ENCODE results near the gene NDUFV1.
"Not testable (repeated sequence)": the region's sequence is repeated elsewhere in the genome, so short reads cannot be mapped to it uniquely, and the experiment has no call there.

The NDUFV1 gene

GRCh38 chr11:67627812-67628624 lies 21.3 kb downstream of the NDUFV1 start:
- DNase-seq (ENCODE audit: low read depth) = no peak

- no peak for DNase-seq (ENCODE audit: low read depth)
These were observed 22.1 kb downstream of the NDUFV1 start for GRCh38 chr11:67628710-67629385.

GRCh38 chr11:67629386-67630227 lies 22.9 kb downstream of the NDUFV1 start, which contains the start of gene NUDT8:
TSS of gene NUDT8 (minus strand) at chr11:67629937. CDS start at chr11:67629911, 26 bp downstream.
- DNase-seq (ENCODE audit: low read depth) = peak; percentile 57

DNA sequence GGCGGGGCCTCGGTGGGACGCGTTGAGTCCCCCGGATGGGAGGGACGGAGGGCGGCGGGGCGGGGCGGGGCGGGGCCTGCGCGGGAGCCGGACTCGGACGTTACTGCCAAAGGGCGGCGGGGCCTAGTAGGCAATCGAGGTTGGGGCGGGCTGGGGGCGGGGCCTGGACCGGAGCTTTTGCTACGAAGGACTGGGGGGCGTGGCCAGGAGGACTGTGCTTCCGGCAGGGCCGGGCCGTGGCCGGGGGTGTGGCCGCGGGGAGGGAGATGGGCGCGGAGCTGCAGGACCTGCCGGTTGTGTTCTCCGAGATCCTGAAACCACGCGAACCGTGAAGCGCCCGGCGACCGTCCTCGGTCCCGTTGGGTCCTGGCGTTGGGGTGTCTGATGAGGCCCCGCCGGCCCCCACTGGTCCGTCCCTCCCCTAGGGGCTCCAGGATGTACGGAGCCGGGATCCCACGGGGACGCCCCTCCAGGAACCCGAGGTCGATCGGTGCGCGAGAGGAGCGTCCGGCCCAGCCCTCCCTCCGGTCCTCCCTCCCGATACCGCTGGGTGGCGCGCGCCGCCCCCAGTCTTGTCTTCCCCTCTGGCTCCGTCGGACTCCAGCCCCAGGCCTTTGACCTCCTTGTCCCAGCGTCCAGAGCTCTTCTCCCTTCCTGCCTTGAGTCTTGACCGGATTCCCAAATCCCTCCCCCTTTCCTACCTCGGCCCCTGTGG lies 23.6 kb downstream of the NDUFV1 start:
- DNase-seq (ENCODE audit: low read depth) = peak; percentile 86

DNA sequence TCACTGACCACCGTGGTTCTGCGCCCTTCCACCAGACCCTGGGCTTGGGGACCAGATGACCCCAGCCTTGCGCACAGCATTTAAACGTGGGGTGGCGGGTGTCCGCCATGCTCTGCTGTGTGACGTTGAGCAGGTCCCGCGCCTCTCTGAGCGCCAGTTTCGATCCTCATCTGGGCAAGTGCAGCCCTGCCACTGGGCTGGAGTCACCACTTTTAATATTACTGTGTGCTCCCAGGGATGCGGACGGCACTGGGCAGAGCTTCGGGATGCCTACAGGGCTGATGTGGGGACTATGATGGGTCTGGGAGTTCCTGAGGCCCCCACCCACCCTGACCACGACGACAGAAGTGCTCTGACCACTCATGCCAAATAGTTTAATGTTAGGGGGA lies 24.2 kb downstream of the NDUFV1 start:
- no peak for DNase-seq (ENCODE audit: low read depth)

- DNase-seq (ENCODE audit: low read depth) = no peak
These were observed 24.7 kb downstream of the NDUFV1 start for GRCh38 chr11:67631411-67631810.

GRCh38 chr11:67631853-67632174 lies 25.1 kb downstream of the NDUFV1 start:
- DNase-seq (ENCODE audit: low read depth) = no peak

DNA sequence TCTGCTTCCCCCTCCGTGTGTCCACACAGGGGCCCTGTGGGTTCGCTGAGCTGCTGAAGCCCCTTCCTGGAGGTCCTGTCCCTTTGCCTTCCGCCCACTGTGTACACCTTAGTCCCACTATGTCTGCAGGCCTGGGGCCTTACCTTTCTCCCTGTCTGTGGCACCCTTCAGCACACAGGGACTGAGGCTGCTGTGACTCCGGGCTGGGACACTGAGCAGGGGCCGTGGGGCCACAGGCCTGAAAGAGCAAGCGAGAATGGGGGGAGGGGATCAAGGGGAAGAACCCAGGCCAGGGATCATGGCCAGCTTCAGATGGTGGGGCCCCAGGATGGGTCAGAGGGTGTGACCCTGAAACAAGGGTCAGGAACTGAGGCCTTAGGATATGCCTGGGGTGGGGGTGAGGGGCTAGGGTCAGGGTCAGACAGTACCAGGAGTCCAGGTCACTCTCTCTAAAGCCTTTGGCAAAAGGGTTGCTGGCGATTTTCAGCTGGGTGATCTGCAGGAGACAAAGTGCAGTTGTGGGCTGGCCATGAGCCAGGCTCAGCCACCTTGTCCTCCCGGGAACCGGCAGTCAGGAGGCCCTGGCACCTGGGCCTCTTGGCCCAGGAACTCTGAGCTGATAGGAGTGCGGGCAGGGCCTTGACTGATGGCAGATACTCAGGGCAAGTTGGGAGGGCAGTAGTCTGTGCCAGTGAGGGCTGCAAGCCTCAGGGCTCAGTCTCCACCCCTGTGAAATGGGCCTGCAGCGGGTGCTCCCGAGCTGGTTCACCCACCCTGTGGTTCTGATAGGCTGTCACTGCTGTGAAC lies 25.6 kb downstream of the NDUFV1 start:
- no peak for DNase-seq (ENCODE audit: low read depth)

- no peak for DNase-seq (ENCODE audit: low read depth)
These were observed 26.4 kb downstream of the NDUFV1 start for GRCh38 chr11:67632982-67633755.

GRCh38 chr11:67633758-67634365 lies 27.1 kb downstream of the NDUFV1 start:
- DNase-seq (ENCODE audit: low read depth) = no peak

- no peak for DNase-seq (ENCODE audit: low read depth)
These were observed 27.9 kb downstream of the NDUFV1 start for GRCh38 chr11:67634366-67635230.

DNA sequence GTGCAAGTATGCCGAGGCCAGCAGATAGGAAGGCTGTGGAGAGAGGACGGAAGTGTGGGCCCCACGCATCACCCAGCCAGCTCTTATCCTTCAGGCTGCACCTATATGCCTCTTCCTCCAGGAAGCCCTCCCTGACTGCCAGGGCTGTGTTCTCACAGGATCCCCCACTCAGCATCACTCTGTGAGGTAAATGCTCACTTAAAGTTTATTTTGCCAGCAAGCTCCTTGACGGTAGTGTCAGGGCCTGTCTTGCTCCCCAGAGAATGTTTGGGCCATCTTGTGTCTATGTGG lies 28.4 kb downstream of the NDUFV1 start:
- DNase-seq (ENCODE audit: low read depth) = no peak

DNA sequence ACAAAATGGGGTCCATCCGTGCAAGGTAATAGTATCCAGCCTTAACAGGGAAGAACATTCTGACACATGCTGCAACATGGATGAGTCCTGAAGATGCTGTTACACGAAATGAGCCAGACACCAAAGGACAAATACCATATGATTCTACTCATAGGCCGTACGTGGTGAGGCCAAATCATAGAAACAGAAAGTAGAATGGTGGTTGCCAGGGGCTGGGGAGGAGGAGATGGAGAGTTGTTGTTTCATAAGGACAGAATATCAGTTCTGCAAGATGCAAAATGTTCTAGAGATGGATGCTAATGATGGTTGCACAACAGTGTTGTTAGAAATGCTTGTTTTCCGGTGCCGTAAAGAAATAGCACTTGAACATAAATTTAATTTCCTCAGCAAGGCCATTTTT lies 30.2 kb downstream of the NDUFV1 start:
- no peak for DNase-seq (ENCODE audit: low read depth)

DNA sequence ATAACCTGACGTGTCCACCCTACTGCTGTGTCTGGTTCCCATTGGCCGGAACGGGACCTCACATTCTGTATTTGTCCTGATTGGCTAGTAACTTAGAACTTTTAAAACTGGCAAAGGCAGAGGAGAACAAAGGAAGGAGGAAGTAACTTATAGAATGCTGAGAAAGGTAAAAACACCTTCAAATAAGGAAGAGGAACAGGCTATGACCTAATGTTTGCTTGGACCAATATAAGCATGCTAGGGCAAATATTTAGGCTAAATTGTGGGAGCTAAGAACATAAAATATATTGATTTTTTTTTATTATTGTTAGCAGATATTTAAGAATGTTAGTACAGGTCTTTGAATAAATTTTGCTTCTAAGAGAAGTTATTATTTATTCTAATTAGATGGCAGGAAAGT lies 30.7 kb downstream of the NDUFV1 start:
- not testable (repeated sequence) for DNase-seq (ENCODE audit: low read depth)

GRCh38 chr11:67638535-67639437 lies 32.0 kb downstream of the NDUFV1 start:
- no peak for DNase-seq (ENCODE audit: low read depth)

DNA sequence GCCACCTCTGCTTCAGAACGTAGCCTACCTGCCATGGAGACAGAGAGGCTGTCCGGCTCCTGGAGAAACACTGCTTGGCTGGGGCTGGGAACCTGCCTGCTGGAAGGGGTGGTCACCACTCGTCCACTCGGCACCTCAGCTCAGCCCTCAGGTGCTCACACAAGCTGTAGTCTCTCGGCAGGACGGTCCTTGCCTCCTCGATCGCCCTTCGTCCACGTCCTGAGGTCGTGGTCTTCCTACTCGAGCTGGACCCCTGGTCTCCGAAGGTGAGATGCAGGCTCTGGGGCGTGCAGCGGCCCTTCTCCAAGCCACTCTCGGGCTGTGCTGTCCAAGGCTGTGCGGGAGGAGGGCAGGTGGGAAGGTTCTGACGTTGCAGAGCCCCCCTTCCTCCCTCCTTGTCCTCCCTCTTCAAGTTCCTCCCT lies 32.7 kb downstream of the NDUFV1 start, which contains the start of gene TBX10:
TBX10 (minus strand) TSS at position 326 of the 422 bp plus-strand sequence; CDS start at position 35, 291 bp downstream.
- no peak for DNase-seq (ENCODE audit: low read depth)

DNA sequence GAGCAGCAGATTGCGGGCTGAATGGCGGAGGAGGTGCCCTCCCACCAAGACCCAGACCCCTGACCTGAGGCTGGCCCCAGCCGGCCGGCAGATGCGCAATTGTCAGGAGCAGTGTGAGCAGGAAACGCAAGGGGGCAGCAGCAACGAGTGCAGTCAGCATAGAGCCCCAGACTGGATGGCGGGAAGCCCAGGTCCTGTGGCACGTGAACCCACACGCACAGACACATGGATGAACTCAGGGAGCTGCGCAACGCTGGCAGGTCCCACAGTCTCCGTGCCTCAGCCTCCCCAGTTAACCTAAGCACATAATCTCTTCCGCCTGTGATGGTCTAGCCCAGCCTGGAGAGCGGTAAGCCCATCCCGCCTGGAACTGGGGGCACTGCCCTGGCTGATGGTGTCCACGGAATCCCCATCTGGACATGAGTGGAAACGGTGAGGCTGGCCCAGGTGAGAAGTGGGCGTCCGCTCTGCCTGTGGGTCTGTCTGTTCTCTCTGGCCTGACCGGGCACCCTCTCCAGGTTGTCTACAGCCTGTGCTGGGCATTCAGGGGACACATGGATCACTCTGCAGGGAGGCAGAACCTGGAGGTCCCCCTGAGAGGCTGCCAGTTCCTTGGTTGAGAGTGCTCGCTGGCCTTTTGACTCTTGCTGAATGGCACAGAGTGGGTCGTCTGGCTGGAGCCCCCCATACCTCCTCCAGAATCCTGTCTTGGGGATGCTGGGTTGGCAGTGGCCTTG lies 33.5 kb downstream of the NDUFV1 start:
- no peak for DNase-seq (ENCODE audit: low read depth)

Data from HS-27A (cell line).